Heart right ventricle (tissue), 16 donors: ENCODE results near the gene GHDC. TPM values are rescaled to one million over a fixed set of nuclear protein-coding genes. Genes with fewer than 3 reads are reported as not detected.
A peak's percentile ranks its signal among the peaks of the same experiment; 100 is the strongest.

ENCODE experiments used
- ATAC-seq, 8 donors: fragments of 200-7000 bp; cut with Tn5 transposase; one replicate each; pipeline ENCODE4 v1.9.1; 2020; ENCODE audit warnings: mild to moderate bottlenecking in 8 of 8, moderate library complexity in 8 of 8, moderate number of reproducible peaks in 1 of 8
- DNase-seq, 2 donors: peaks; one replicate each; pipeline ENCODE4 v3.0.0-alpha.2; 2020
- H3K27ac ChIP-seq, 10 donors: fragments of 200-600 bp; sonication (generic) in 2 of 10; one replicate each; pipeline versions ENCODE4 v1.5.0 to v1.8.0; 2020 to 2022; ENCODE audit warnings: mild to moderate bottlenecking in 3 of 10
- H3K27me3 ChIP-seq, 7 donors: fragments of 200-600 bp; one replicate each; pipeline ENCODE4 v1.8.0; 2021 to 2022; ENCODE audit warnings: mild to moderate bottlenecking in 2 of 7
- H3K36me3 ChIP-seq, 9 donors: fragments of 200-600 bp; sonication (generic) in 1 of 9; one replicate each; pipeline versions ENCODE4 v1.5.0 to v1.8.0; 2020 to 2022; ENCODE audit warnings: mild to moderate bottlenecking in 2 of 9
- H3K4me1 ChIP-seq, 9 donors: fragments of 200-600 bp; sonication (generic) in 1 of 9; one replicate each; pipeline versions ENCODE4 v1.5.0 to v1.8.0; 2020 to 2022; ENCODE audit warnings: mild to moderate bottlenecking in 4 of 9
- H3K4me3 ChIP-seq, 10 donors: fragments of 200-600 bp; sonication (generic) in 2 of 10; one replicate each; pipeline versions ENCODE4 v1.5.0 to v1.8.0; 2020 to 2022; ENCODE audit warnings: mild to moderate bottlenecking in 7 of 10, moderate library complexity in 2 of 10
- H3K9me3 ChIP-seq, 11 donors: fragments of 200-600 bp in 10 of 11; sonication (generic) in 2 of 11; one replicate each; pipeline versions ENCODE4 v1.5.0 to v1.8.0; 2013 to 2022; ENCODE audit warnings: mild to moderate bottlenecking in 2 of 11, control low read depth in 1 of 11, moderate library complexity in 1 of 11
- WGBS, 2 donors: extraction: QIAGEN DNeasy Blood & Tissue Kit; methylation state at CpG; one replicate each; pipeline ENCODE4 v1.1.7; 2013; ENCODE audit warnings: inconsistent platforms in 1 of 2; 5-methylcytosine and 5-hydroxymethylcytosine counted together
- intact Hi-C, 10 donors: fragments of 100-400 bp; cut with DNase I; formaldehyde crosslinking; loops; one replicate each; pipeline versions ENCODE4 v1.11.1 to v1.14.2; 2022
- polyA plus RNA-seq, 2 donors: library from polyadenylated mRNA; stranded (reverse); fragments of 200-250 nt; gene quantifications; one replicate each; pipeline ENCODE4 v1.2.3, GENCODE V29; 2013
- total RNA-seq, 10 donors: library from RNA; stranded (reverse); fragmentation: NEBNext Ultra II Directional in 3 of 10; extraction: Animal tissue kit (Norgen Biotek cat#: 25700) in 3 of 10; gene quantifications; one replicate each; pipeline versions ENCODE4 v1.2.1 to v1.2.4, GENCODE V29; 2021 to 2023
- TF ChIP-seq, protein P1 (sequence below), 9 donors: fragments of 200-600 bp; sonication (generic) in 2 of 9; IDR thresholded peaks; one replicate each; pipeline versions ENCODE4 v1.5.0 to v1.8.0; 2021 to 2022; ENCODE audit warnings: antibody characterized with exemption in 9 of 9, mild to moderate bottlenecking in 5 of 9, moderate library complexity in 1 of 9
- donor health status: Arrhythmogenic right ventricular cardiomyopathy.
- donor health status: ischemic (EF 13 %, LVEDD 7.1; RV severe dilation, severe dysfunction).
- donor health status: healthy with polysubstance abuse.
- donor health status: DM: no; HTN: yes; CAD: no.
- donor health status: DM: no; HTN: no; CAD: no.
- donor health status: ischemic (EF 25% LVEDD 6.9; RV normal size, moderate dysfunction).
- donor health status: ischemic (EF 25% LVEDD 5.7; RV mildly dilated, moderate dysfunction).
- donor health status: healthy.
- donor health status: DM: yes; HTN: yes; CAD: no.
- donor health status: Ischemic cardiomyopathy.
- donor health status: ischemic (EF 35%, LVEDD 5.7; RV mildly dilated, moderate dysfunction).
- donor health status: nonischemic (EF 11% LVEDD 7.7; RV severe dilation, severe dysfunction).
- donor health status: DM: yes; HTN: yes; CAD: no.
- donor health status: PGD.
- donor health status: ischemic (EF 29% LVEDD 5.4; RV normal size, mild dysfunction).
- donor health status: nonischemic (EF 23%, LVEDD 6.1; RV moderate dilation, normal function).

GHDC gene
- total and polyA plus RNA-seq, 12 donors: 4.6 to 11.5 (median 6.5) TPM

DNA sequence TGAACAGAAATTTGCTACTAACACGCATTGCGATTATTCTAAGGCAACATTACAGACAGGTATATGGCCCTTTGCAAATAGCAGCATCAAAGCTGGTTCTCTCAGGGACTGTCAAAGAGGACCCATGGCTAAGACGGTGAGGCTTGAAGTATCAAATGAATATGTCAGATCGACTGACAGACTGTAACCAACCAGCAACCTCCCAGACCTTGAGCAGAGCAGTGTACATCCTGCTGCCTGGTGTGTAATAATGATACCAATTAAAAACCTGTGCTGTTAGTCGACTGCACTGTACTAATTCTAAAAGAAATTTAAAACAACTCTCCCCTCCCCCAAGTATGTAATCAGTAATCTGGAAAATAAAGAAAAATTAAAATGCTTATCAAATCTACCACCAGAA is 35.9 kb upstream of the GHDC start:
- no peaks in the 10 kb centered on the region for H3K27me3 ChIP-seq
- ATAC-seq: no peak
- no peaks in the 10 kb centered on the region for H3K9me3 ChIP-seq
- peaks cover 0 to 38% (median 0%) of the 10 kb centered on the region in 9 donors for H3K36me3 ChIP-seq
- TF ChIP-seq, protein P1, sequence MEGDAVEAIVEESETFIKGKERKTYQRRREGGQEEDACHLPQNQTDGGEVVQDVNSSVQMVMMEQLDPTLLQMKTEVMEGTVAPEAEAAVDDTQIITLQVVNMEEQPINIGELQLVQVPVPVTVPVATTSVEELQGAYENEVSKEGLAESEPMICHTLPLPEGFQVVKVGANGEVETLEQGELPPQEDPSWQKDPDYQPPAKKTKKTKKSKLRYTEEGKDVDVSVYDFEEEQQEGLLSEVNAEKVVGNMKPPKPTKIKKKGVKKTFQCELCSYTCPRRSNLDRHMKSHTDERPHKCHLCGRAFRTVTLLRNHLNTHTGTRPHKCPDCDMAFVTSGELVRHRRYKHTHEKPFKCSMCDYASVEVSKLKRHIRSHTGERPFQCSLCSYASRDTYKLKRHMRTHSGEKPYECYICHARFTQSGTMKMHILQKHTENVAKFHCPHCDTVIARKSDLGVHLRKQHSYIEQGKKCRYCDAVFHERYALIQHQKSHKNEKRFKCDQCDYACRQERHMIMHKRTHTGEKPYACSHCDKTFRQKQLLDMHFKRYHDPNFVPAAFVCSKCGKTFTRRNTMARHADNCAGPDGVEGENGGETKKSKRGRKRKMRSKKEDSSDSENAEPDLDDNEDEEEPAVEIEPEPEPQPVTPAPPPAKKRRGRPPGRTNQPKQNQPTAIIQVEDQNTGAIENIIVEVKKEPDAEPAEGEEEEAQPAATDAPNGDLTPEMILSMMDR (IDR thresholded peaks at IDR 0.05): no peak
- H3K27ac ChIP-seq: no peak overlapping the region
- H3K4me1 ChIP-seq: peaks cover 4 to 49% (median 34%) of the 10 kb centered on the region in 9 donors
- DNase-seq: no peak
- WGBS, 2 donors: 85 to 87% methylated on average over 5 of the region's 5 CpGs
- intact Hi-C loops: no loop called here
- H3K4me3 ChIP-seq: no peak overlapping the region

DNA sequence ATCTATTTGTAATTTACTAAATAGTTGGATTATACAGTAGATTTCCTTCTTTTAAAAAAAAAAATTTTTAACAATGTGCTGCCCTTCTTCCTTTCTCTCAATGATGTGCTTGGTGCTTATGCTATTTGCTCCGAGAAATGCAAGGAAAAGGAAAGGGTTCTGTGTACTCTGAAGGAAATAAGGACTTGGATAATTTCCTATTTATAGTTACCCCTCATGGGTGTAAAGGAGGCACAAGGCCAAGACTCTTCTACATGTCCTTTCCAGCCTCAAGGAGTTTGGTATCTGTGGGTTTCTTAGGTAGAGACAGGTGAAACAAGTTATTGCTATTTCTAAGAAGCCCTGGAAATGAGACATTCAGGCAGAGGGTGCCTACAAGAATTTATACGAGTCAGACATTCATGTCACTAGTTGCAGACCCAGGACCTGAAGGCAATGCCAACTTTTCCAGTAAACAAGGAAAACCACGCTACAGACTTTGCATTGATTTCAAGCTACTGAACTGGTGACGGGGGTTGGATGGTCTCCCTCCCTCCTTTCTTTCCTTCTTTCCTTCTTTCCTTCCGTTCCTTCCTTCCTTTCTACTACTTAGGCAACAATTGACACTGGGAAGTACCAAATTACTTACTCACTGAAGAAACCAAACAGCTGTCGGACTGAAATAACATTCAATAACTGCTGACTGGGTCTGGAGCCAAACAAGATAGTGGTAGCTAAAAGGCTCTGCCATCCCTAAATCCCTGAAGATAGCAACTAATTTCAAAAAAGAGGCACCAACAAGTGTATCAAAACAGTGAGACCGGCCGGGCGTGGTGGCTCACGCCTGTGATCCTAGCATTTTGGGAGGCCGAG is 33.8 kb upstream of the GHDC start:
- peak overlapping the region in 8 of 10 donors; percentile 17 to 72 (median 52) for H3K27ac ChIP-seq
- no peak overlapping the region for H3K4me3 ChIP-seq
- H3K4me1 ChIP-seq: peaks cover 4 to 33% (median 20%) of the 10 kb centered on the region in 9 donors
- DNase-seq (no peak), ATAC-seq (peak in 5 of 8 donors; percentile 38 to 57 (median 55))
- WGBS, 2 donors: 55 to 63% methylated on average over 11 of the region's 11 CpGs
- TF ChIP-seq, protein P1 (IDR thresholded peaks at IDR 0.05): no peak
- H3K9me3 ChIP-seq: no peaks in the 10 kb centered on the region
- H3K27me3 ChIP-seq: no peaks in the 10 kb centered on the region
- intact Hi-C loops: loop anchor here in 3 of 10 donors (10.0 kb wide), 2 partner anchors 47 to 57 kb away; partner anchors contain the start of genes STAT5A (in 2 of the 3) and STAT5B (in 1 of the 3)
- H3K36me3 ChIP-seq: peaks cover 0 to 57% (median 15%) of the 10 kb centered on the region in 9 donors

DNA sequence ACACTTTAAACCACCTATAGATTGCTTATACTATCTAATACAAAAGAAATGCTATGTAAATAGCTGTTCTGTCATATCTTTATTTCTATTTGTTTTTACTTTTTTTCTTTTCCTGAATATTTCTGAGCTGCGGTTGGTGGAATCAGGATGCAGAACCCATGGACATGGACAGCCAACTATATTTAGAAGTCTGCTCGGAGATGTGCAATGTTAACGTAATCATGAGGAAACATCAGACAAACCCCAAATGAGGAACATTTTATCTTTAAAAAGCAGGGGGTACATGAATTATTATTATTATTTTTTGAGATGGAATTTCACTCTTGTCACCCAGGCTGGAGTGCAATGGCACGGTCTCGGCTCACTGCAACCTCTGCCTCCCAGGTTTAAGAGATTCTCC is 31.4 kb upstream of the GHDC start:
- Histone ChIP-seq H3K36me3 (peaks cover 0 to 65% (median 17%) of the 10 kb centered on the region in 9 donors), H3K4me1 (peaks cover 4 to 32% (median 20%) of the 10 kb centered on the region in 9 donors), H3K27me3 (no peaks in the 10 kb centered on the region), H3K4me3 (no peak overlapping the region), H3K27ac (no peak overlapping the region), H3K9me3 (no peaks in the 10 kb centered on the region)
- intact Hi-C loops: loop anchor here in 3 of 10 donors (10.0 kb wide), 2 partner anchors 49 to 59 kb away; partner anchors contain the start of genes STAT5A (in 2 of the 3) and STAT5B (in 1 of the 3)
- no peak for ATAC-seq
- 88 to 98% methylated on average over 5 of the region's 5 CpGs for WGBS, 2 donors
- DNase-seq: no peak
- TF ChIP-seq, protein P1 (IDR thresholded peaks at IDR 0.05): no peak

DNA sequence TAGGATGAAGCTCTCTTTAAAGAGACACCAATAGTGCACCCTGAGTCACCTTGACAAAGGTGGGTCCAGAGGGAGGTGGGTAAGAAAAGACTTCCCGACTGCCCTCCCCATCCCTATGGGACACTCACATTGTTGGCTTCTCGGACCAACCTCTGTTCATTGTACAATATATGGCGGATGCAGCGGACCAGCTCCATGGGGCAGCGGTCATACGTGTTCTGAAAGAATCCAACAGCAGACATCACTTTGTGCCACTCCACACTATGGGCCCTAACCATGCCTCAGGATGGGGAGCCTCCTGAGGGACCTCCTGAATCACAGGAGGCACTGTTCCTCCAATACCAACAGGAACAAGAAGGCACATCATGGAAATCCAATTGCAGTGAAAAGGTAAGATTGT is 30.4 kb upstream of the GHDC start:
- TF ChIP-seq, protein P1 (IDR thresholded peaks at IDR 0.05): no peak
- ATAC-seq (no peak), DNase-seq (no peak)
- intact Hi-C loops: loop anchor here in 3 of 10 donors (10.0 kb wide), 2 partner anchors 50 to 60 kb away; partner anchors contain the start of genes STAT5A (in 2 of the 3) and STAT5B (in 1 of the 3)
- Histone ChIP-seq H3K4me3 (no peak overlapping the region), H3K36me3 (peaks cover 0 to 73% (median 19%) of the 10 kb centered on the region in 9 donors), H3K27me3 (no peaks in the 10 kb centered on the region), H3K9me3 (no peaks in the 10 kb centered on the region), H3K4me1 (peaks cover 4 to 32% (median 20%) of the 10 kb centered on the region in 9 donors), H3K27ac (no peak overlapping the region)
- whole genome bisulfite sequencing, 2 donors: 97 to 98% methylated on average over 6 of the region's 6 CpGs
